Loucy (cell line): Measurements from ENCODE around the gene TAF3.

Source experiments
- CTCF ChIP-seq: fragments of 200-600 bp; sonication (generic); conservative IDR thresholded peaks from 2 replicates; pipeline ENCODE4 v1.5.1; 2014; ENCODE audit warnings: mild to moderate bottlenecking, antibody characterized with exemption, low read length
- EZH2phosphoT487 ChIP-seq: fragments of 200-600 bp; IDR thresholded peaks from 2 replicates; pipeline ENCODE4 v1.6.1; 2018; ENCODE audit warnings: antibody characterized with exemption, mild to moderate bottlenecking, moderate library complexity, borderline replicate concordance

GRCh38 chr10:8047452-8048280, 229.4 kb downstream of the TAF3 start:
- no peak for TF ChIP-seq CTCF
- TF ChIP-seq EZH2phosphoT487, result no peak
